K562 (cell line): ENCODE results near the gene ERFL. TPM values are rescaled to one million over a fixed set of nuclear protein-coding genes. Genes with fewer than 3 reads are reported as not detected.

ENCODE experiments used
- ADNP ChIP-seq: fragments of 200-800 bp; sonication (Bioruptor generic); IDR thresholded peaks from 2 replicates; pipeline ENCODE4 v1.6.1; 2016; ENCODE audit warnings: missing genetic modification characterization, missing compliant biosample characterization
- E4F1 ChIP-seq: fragments of 250-450 bp; sonication (Bioruptor Pico); IDR thresholded peaks from 2 replicates; pipeline ENCODE4 v1.5.0; 2021; ENCODE audit warnings: mild to moderate bottlenecking, borderline replicate concordance
- FOS ChIP-seq: IDR thresholded peaks from 3 replicates; pipeline ENCODE4 v1.6.1; 2011; ENCODE audit not compliant: insufficient read length; ENCODE audit errors: extremely low read depth
- HMGN3 ChIP-seq: IDR thresholded peaks from 2 replicates; pipeline ENCODE4 v1.6.1; 2011; ENCODE audit warnings: borderline replicate concordance, low read depth, mild to moderate bottlenecking, mixed read lengths, low read length; ENCODE audit not compliant: insufficient read length; ENCODE audit errors: extremely low read depth
- MCM2 ChIP-seq: fragments of 450-650 bp; IDR thresholded peaks from 2 replicates; pipeline ENCODE4 v1.6.1; 2017; ENCODE audit warnings: low read depth, mild to moderate bottlenecking
- MIER1 ChIP-seq: fragments of 450-650 bp; IDR thresholded peaks from 2 replicates; pipeline ENCODE4 v1.6.1; 2016; ENCODE audit warnings: antibody characterized with exemption, mild to moderate bottlenecking, low read depth
- MNT ChIP-seq, 2 experiments: fragments of 450-650 bp; conservative IDR thresholded peaks; 2 replicates each; pipeline ENCODE4 v1.6.1; 2017; ENCODE audit warnings: mild to moderate bottlenecking in 2 of 2, moderate library complexity in 2 of 2
- RB1 ChIP-seq: fragments of 450-650 bp; IDR thresholded peaks from 2 replicates; pipeline ENCODE4 v1.6.1; 2017; ENCODE audit warnings: low read depth, mild to moderate bottlenecking
- RBFOX2 ChIP-seq: fragments of 200-400 bp; formaldehyde crosslinking; IDR thresholded peaks from 2 replicates; pipeline ENCODE4 v1.6.1; 2017; ENCODE audit warnings: low read depth, mild to moderate bottlenecking, low read length, moderate library complexity
- RREB1 ChIP-seq: fragments of 250-450 bp; sonication (Bioruptor Pico); IDR thresholded peaks from 2 replicates; pipeline ENCODE4 v1.4.0; 2020
- TBL1XR1 ChIP-seq, 2 experiments: IDR thresholded peaks; 2 replicates each; pipeline ENCODE4 v1.6.1; 2012; ENCODE audit warnings: improper control_type of control experiment in 2 of 2, low read length in 2 of 2, mild to moderate bottlenecking in 1 of 2
- USF1 ChIP-seq: sonication (generic); formaldehyde crosslinking; IDR thresholded peaks from 2 replicates; pipeline ENCODE4 v1.9.0; 2022; ENCODE audit warnings: mild to moderate bottlenecking, missing genetic modification reagents
- WHSC1 ChIP-seq: IDR thresholded peaks from one replicate; pipeline ENCODE4 v1.6.1; 2012; ENCODE audit warnings: low read length, control low read depth, inconsistent platforms
- ZEB2 ChIP-seq: fragments of 450-650 bp; IDR thresholded peaks from 2 replicates; pipeline ENCODE4 v1.6.1; 2016
- ZNF134 ChIP-seq: fragments of 250-450 bp; sonication (Bioruptor Pico); conservative IDR thresholded peaks from 2 replicates; pipeline ENCODE4 v1.4.0; 2020
- polyA plus RNA-seq, 8 experiments: library from polyadenylated mRNA; depleted of rRNA in 4 of 8; stranded (reverse) in 5 of 8; unstranded in 3 of 8; fragments of >200 nt; fragmentation: Nextera tagmentation in 2 of 8; fragmentation: Illumina TruSeq in 1 of 8; extraction: Ambion mirVana in 2 of 8; extraction: Trizol in 1 of 8; gene quantifications; 2 replicates each; pipeline versions ENCODE4 v1.2.1 to v1.2.3, GENCODE V29; 2011 to 2014; ENCODE audit warnings: inconsistent platforms in 1 of 8, missing spikeins in 1 of 8
- total RNA-seq, 7 experiments: library from RNA; depleted of rRNA in 6 of 7; stranded (reverse); fragments of >200 nt in 6 of 7; fragmentation: Illumina TruSeq in 2 of 7; extraction: Trizol in 2 of 7; gene quantifications; 2 replicates each; pipeline versions ENCODE4 v1.2.1 to v1.2.3, GENCODE V29; 2011 to 2021; ENCODE audit warnings: low replicate concordance in 1 of 7

The ERFL gene
- total and polyA plus RNA-seq, 9 of the 15 experiments (the other 6 are each of a cell fraction or from before 2014, with no cell fraction given): 0.07 to 0.75 (median 0.32) TPM; not detected in 4

GRCh38 chr19:41872775-41873647 lies 55.2 kb downstream of the ERFL start (continued):
- TF ChIP-seq MNT (conservative IDR thresholded peaks at IDR 0.05): no peak
- TF ChIP-seq FOS: no peak
- 0 out of 2 replicates have a peak, but pooled peaks have one; percentile 31 for TF ChIP-seq ZEB2
- TF ChIP-seq ZNF134 (CRISPR knock-in tag): no peak
- no peak for TF ChIP-seq E4F1
- no peak for TF ChIP-seq USF1
- peak; percentile 18; the same call in 1 of the 2 replicates for TF ChIP-seq RBFOX2
- TF ChIP-seq RREB1 (CRISPR knock-in tag): no peak
- TF ChIP-seq ADNP (tag): no peak
- peak; percentile 27; the same call in 1 of the 2 replicates for TF ChIP-seq RB1
- no peak for TF ChIP-seq MCM2
- TF ChIP-seq MIER1: no peak
- no peak for TF ChIP-seq WHSC1
- TF ChIP-seq HMGN3: no peak
- no peak for TF ChIP-seq TBL1XR1 (IDR thresholded peaks at IDR 0.05; ENCODE audit: low read length in 2 of 2)
